ENCODE data around the gene LSM10. TPM values are rescaled to one million over a fixed set of nuclear protein-coding genes. Genes with fewer than 3 reads are reported as not detected.

The LSM10 gene
- total and polyA plus RNA-seq, 5 donors from 2014 or later = 33.8 to 153 (median 145) TPM

DNA sequence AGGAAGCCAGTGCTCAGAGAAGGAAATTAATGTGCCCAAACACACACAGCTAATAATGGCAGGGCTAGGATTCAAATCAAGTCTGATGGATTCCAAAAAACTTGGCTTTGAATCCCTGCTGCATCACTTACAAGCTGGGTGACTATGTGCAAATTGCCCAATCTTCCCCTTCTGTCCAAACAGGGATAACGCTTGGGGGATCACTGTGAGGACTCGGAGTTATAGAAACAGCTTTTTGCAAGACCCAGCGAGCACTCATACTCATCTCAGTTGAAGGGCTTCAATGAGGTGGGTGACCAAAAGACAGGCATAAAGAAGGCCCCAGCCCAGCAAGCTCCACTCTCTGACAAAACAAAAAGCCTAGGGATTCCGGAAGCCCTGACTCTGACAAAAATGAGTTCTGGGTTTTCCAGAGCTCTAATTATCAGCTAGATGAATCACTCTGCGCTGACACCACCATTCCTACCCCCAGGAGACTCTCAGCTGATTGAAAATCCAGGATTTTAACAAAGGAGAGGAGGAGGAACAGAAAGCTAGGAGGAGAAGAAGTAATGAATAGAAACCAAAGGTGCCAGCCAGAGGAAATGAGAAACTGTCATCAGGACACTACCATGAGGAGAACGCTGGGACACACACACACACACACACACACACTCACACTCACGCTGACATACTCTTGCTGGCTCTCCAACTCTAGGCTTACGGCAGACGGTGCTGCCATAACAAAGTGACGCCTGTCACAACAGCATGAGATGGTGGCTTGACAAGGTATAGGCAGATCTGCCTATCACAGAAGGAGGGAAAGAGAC, 10.4 kb downstream of the LSM10 start:
- H3K4me1 Mint-ChIP-seq = peaks cover 0 to 48% (median 35%) of the 10 kb centered on the region in 4 donors
- H3K9me3 ChIP-seq (ENCODE audit: control insufficient read depth in 2 of 2, low read length in 2 of 2) = no peaks in the 10 kb centered on the region
- H3K4me1 ChIP-seq (ENCODE audit: control insufficient read depth, insufficient read depth, low read length, poor library complexity, severe bottlenecking) = peaks cover 34% of the 10 kb centered on the region
- H3K36me3 Mint-ChIP-seq = peaks cover 14% of the 10 kb centered on the region
- ATAC-seq (ENCODE audit: low read depth in 2 of 2) = no peak
- peak overlapping the region; percentile 95 for H3K27ac ChIP-seq (ENCODE audit: insufficient read depth, low read length, poor library complexity, severe bottlenecking)
- no peaks in the 10 kb centered on the region for H3K9me3 Mint-ChIP-seq
- H3K4me3 Mint-ChIP-seq = peak overlapping the region in 2 of 4 donors; percentile 91 to 99
- H3K27me3 ChIP-seq (ENCODE audit: control insufficient read depth, insufficient read depth, low read length) = no peaks in the 10 kb centered on the region
- no peak for DNase-seq
- no peaks in the 10 kb centered on the region for H3K27me3 Mint-ChIP-seq
- no peak overlapping the region for H3K4me3 ChIP-seq (ENCODE audit: low read depth, low read length)
- peak overlapping the region; percentile 98 to 99 (median 99) for H3K27ac Mint-ChIP-seq
- peaks cover 27% of the 10 kb centered on the region for H3K36me3 ChIP-seq (ENCODE audit: control insufficient read depth, insufficient read depth, low read length)

DNA sequence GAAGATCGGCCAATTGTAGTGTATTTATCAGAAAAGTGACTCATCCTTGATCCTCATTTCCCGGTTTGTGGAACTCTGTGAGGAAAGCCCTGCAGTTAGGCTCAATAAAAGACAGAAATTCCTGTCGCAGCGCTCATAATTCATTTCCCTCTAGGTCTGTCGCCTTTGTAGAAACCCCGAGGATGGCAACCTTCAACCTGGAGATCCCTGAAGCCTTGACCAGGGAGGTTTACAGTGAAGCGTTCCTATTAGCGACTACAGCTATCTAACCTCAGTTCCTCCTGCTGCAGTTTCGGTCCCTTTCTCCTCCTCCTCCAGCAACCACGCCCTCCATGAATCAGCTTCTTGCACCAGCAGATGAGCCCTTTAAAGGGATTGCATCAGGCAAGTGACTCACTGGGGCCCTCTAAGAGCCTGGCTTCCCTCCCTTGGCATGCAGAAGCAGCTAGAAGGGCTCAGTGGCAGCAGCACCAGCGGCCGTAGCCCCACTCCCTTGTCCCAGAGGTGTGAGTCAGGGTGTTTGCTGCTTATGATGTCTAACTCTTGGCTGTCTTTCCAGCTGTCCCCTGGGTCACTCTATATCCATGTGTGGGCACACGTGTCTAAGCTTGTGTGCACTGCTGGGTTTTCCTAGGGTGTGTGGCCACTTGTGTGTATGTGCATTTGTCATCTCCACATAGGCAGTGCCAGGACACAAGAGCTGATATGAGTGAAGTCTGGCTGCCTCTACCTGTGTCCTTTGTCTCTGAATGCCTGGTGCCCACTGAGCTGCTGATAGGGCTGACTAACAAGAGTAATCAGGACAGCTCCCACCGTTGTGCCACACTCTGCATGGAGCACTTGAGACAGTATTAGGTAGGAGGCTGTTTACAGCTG, 11.2 kb downstream of the LSM10 start:
- DNase-seq (peak; percentile 62 to 97 (median 78)), ATAC-seq (ENCODE audit: low read depth in 2 of 2) (peak; percentile 69 to 71)
- Histone ChIP-seq H3K4me1 (ENCODE audit: control insufficient read depth, insufficient read depth, low read length, poor library complexity, severe bottlenecking) (peaks cover 35% of the 10 kb centered on the region), H3K4me3 (ENCODE audit: low read depth, low read length) (peak overlapping the region; percentile 90), H3K27ac (ENCODE audit: insufficient read depth, low read length, poor library complexity, severe bottlenecking) (peak overlapping the region; percentile 95), H3K36me3 (ENCODE audit: control insufficient read depth, insufficient read depth, low read length) (peaks cover 21% of the 10 kb centered on the region), H3K9me3 (ENCODE audit: control insufficient read depth in 2 of 2, low read length in 2 of 2) (no peaks in the 10 kb centered on the region), H3K27me3 (ENCODE audit: control insufficient read depth, insufficient read depth, low read length) (no peaks in the 10 kb centered on the region)
- Mint-ChIP-seq H3K27ac (peak overlapping the region; percentile 98 to 99 (median 99)), H3K36me3 (peaks cover 9% of the 10 kb centered on the region), H3K27me3 (no peaks in the 10 kb centered on the region), H3K9me3 (no peaks in the 10 kb centered on the region), H3K4me3 (peak overlapping the region; percentile 91 to 99 (median 93)), H3K4me1 (peaks cover 0 to 54% (median 39%) of the 10 kb centered on the region in 4 donors)

DNA sequence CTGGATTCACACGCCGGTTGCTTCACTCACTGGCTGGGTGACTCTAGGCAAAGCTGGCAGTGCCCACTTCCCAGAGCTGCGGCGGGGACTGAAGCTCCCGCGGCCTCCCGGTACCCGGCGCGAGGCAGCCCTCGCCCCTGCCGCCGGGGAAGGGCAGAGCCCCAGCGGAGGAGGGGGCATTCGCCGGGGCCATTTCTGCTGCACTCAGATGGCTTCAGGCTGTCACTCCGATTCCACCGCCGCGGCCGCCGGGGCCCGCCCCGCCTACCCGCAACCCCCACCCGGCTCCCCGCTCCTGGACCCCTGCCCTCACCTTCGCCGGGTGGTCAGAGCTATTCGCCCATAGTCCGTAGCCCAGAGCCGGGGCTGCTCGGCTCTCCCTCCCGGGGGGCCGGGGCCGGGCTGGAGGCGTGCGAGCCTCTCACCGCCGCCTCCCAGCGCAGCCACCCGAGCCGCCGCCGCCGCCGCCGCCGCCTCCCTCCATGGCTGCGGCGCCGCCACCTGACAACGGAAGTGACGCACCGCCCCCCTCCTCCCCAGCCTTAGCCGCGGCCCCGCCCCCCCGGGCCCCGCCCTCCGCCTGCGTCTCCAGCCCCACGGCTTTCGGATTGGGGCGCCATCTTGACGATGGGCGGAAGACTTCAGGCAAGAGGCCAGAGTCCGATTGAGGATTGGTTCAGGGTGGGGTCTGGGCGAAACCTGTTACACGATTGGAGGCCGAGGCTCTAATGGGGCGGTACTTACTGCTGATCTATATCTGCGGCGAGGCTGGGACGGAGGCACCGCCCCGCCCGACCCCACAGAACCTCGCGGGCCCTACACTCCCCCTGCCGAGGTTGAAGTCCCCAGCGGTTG, 12.1 kb downstream of the LSM10 start, which contains the start of gene STK40:
TSS of gene STK40 (minus strand) at position 515 of the 855 bp plus-strand sequence. CDS start 24,592 bp downstream, outside the sequence.
- peaks cover 39% of the 10 kb centered on the region for H3K4me1 ChIP-seq (ENCODE audit: control insufficient read depth, insufficient read depth, low read length, poor library complexity, severe bottlenecking)
- H3K27me3 ChIP-seq (ENCODE audit: control insufficient read depth, insufficient read depth, low read length) = no peaks in the 10 kb centered on the region
- Mint-ChIP-seq H3K4me1 (peaks cover 5 to 61% (median 47%) of the 10 kb centered on the region in 4 donors), H3K36me3 (peaks cover 5% of the 10 kb centered on the region), H3K27ac (peak within 1 kb of the TSS; percentile 98 to 99 (median 99)), H3K4me3 (peak within 1 kb of the TSS; percentile 91 to 99 (median 95)), H3K9me3 (no peaks in the 10 kb centered on the region), H3K27me3 (no peaks in the 10 kb centered on the region)
- peak within 1 kb of the TSS; percentile 90 for H3K4me3 ChIP-seq (ENCODE audit: low read depth, low read length)
- peaks cover 13% of the 10 kb centered on the region for H3K36me3 ChIP-seq (ENCODE audit: control insufficient read depth, insufficient read depth, low read length)
- peak; percentile 90 to 92 for ATAC-seq (ENCODE audit: low read depth in 2 of 2)
- DNase-seq = peak; percentile 97 to 99 (median 98)
- H3K9me3 ChIP-seq (ENCODE audit: control insufficient read depth in 2 of 2, low read length in 2 of 2) = no peaks in the 10 kb centered on the region
- H3K27ac ChIP-seq (ENCODE audit: insufficient read depth, low read length, poor library complexity, severe bottlenecking) = peak within 1 kb of the TSS; percentile 95

DNA sequence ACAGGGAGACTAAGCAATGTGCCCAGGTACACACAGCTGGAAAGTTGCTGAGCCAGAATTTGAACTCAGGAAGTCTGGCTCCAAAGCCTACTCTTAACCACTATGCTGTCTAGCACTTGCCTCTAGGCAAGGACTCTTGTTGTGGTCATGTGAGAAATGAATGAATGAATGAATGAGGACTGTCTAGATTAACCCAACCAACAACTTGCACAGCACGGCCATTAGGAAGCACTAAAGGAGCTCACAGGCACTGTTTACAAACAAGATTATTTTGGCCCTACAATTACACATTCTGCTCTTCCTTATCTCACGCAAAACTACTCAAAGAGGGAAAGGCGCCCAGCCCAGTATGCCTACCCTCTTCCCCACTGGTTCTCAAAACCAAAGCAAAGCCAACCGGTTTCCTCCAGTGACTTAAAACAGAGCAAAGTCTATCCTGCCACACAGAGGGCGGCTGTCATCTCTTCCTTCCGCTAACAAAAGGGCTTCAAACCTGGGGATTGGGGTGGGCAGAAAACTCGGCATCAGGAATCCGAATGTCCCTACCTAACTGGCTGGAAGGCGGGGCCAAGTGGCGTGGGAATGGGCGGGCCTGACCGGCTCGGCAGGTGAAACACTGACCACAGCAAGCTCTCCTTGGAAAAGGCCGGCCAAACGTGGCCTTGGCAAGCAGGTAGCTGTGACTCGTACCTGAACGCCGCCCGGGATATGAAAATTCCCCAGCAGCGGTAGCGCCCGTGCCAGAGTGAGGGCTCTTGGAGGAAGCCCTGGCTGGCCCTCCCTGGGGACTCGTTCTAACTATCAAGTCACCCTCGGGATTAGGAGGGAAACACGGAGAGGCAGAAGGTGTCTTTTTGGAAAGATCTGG, 12.9 kb downstream of the LSM10 start:
- ATAC-seq (ENCODE audit: low read depth in 2 of 2) (no peak), DNase-seq (peak; percentile 28 to 75 (median 43))
- Histone ChIP-seq H3K27me3 (ENCODE audit: control insufficient read depth, insufficient read depth, low read length) (no peaks in the 10 kb centered on the region), H3K27ac (ENCODE audit: insufficient read depth, low read length, poor library complexity, severe bottlenecking) (peak overlapping the region; percentile 95), H3K36me3 (ENCODE audit: control insufficient read depth, insufficient read depth, low read length) (peaks cover 8% of the 10 kb centered on the region), H3K9me3 (ENCODE audit: control insufficient read depth in 2 of 2, low read length in 2 of 2) (no peaks in the 10 kb centered on the region), H3K4me3 (ENCODE audit: low read depth, low read length) (peak overlapping the region; percentile 84), H3K4me1 (ENCODE audit: control insufficient read depth, insufficient read depth, low read length, poor library complexity, severe bottlenecking) (peaks cover 39% of the 10 kb centered on the region)
- Mint-ChIP-seq H3K27ac (peak overlapping the region; percentile 92 to 99 (median 93)), H3K4me3 (peak overlapping the region; percentile 91 to 99 (median 95)), H3K27me3 (no peaks in the 10 kb centered on the region), H3K4me1 (peaks cover 14 to 69% (median 51%) of the 10 kb centered on the region in 4 donors), H3K9me3 (no peaks in the 10 kb centered on the region), H3K36me3 (peaks cover 4% of the 10 kb centered on the region)

DNA sequence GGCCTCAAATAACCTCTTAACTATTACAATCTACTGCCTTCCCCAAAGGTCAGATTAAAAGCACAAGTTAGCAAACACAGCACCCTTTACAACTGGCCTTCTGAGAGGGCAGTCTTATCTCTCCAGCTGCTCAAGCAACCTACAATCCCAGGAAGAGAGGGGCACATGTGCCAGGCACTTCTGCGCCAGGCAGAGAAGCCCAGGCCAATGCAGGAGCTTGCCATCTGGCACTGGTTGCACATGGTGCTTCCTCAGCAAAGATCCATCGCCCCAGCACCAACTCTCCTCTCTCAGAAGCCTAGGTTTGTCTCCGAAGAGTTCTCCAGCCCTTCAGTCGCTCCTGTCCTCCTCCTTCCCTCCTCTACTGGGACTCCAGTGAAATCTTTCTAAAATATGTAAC, 14.5 kb downstream of the LSM10 start:
- H3K9me3 ChIP-seq (ENCODE audit: control insufficient read depth in 2 of 2, low read length in 2 of 2) = no peaks in the 10 kb centered on the region
- Mint-ChIP-seq H3K4me1 (peaks cover 21 to 76% (median 58%) of the 10 kb centered on the region in 4 donors), H3K36me3 (peaks cover 8% of the 10 kb centered on the region), H3K27me3 (no peaks in the 10 kb centered on the region), H3K9me3 (no peaks in the 10 kb centered on the region), H3K4me3 (peak overlapping the region in 3 of 4 donors; percentile 24 to 91 (median 69)), H3K27ac (peak overlapping the region; percentile 78 to 93 (median 87))
- no peak overlapping the region for H3K27ac ChIP-seq (ENCODE audit: insufficient read depth, low read length, poor library complexity, severe bottlenecking)
- peaks cover 47% of the 10 kb centered on the region for H3K4me1 ChIP-seq (ENCODE audit: control insufficient read depth, insufficient read depth, low read length, poor library complexity, severe bottlenecking)
- DNase-seq = no peak
- ATAC-seq (ENCODE audit: low read depth in 2 of 2) = no peak
- peak overlapping the region; percentile 9 for H3K4me3 ChIP-seq (ENCODE audit: low read depth, low read length)
- H3K36me3 ChIP-seq (ENCODE audit: control insufficient read depth, insufficient read depth, low read length) = peaks cover 5% of the 10 kb centered on the region
- H3K27me3 ChIP-seq (ENCODE audit: control insufficient read depth, insufficient read depth, low read length) = no peaks in the 10 kb centered on the region

DNA sequence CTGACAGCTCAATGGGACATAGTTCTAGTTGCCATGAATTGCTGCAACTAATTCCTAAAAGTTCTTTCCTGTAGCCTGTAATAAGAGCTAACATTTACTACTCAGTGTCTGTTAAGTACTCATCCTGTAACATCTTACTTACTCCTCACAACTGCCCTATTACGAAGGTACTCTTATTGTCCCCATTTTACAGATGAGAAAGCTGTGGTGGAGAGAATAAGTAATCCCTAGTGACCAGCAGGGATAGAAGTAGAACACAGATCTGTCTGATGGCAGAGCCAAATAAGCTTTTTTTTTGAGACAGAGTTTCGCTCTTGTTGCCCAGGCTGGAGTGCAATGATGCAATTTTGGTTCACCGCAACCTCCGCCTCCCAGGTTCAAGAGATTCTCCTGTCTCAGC, 15.0 kb downstream of the LSM10 start:
- H3K4me1 ChIP-seq (ENCODE audit: control insufficient read depth, insufficient read depth, low read length, poor library complexity, severe bottlenecking) = peaks cover 53% of the 10 kb centered on the region
- peak overlapping the region in 3 of 4 donors; percentile 18 to 91 (median 24) for H3K4me3 Mint-ChIP-seq
- no peaks in the 10 kb centered on the region for H3K27me3 ChIP-seq (ENCODE audit: control insufficient read depth, insufficient read depth, low read length)
- peak overlapping the region in 2 of 3 donors; percentile 20 to 87 for H3K27ac Mint-ChIP-seq
- no peak overlapping the region for H3K4me3 ChIP-seq (ENCODE audit: low read depth, low read length)
- H3K9me3 Mint-ChIP-seq = no peaks in the 10 kb centered on the region
- H3K27me3 Mint-ChIP-seq = no peaks in the 10 kb centered on the region
- no peak for ATAC-seq (ENCODE audit: low read depth in 2 of 2)
- peaks cover 8% of the 10 kb centered on the region for H3K36me3 Mint-ChIP-seq
- no peak overlapping the region for H3K27ac ChIP-seq (ENCODE audit: insufficient read depth, low read length, poor library complexity, severe bottlenecking)
- no peak for DNase-seq
- no peaks in the 10 kb centered on the region for H3K9me3 ChIP-seq (ENCODE audit: control insufficient read depth in 2 of 2, low read length in 2 of 2)
- H3K36me3 ChIP-seq (ENCODE audit: control insufficient read depth, insufficient read depth, low read length) = peaks cover 5% of the 10 kb centered on the region
- peaks cover 23 to 82% (median 61%) of the 10 kb centered on the region in 4 donors for H3K4me1 Mint-ChIP-seq

All from CD4-positive, CD25-positive, alpha-beta regulatory T cell (primary cell).